GM18519 (cell line): ENCODE measurements around the gene ARNT2.

ENCODE experiments used
- ATAC-seq: cut with Tn5 transposase; IDR thresholded peaks from one replicate; pipeline ENCODE4 v1.9.1; 2021; ENCODE audit warnings: mild to moderate bottlenecking, moderate library complexity; ENCODE audit not compliant: unreplicated experiment, low FRiP score

ARNT2 gene

DNA sequence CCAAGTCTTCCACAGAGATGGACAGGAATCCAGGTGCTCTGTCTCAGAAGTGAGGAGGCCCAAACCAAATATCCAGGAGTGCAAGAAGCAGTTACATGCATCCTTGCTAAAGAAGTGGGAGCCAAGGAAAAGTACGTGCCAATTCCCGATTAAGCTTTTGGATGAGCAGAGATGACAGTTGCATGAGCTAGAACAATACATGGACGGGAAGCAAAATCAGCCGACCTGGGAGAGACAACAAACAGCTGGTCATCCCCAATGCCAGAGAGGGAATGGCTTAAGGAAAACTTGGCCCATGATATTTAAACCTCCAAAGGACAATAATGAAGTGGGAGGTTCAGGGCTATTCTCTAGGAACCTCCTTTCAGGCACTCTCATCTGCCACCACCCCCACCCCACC is 204.9 kb downstream of the ARNT2 start:
- no peak for ATAC-seq

DNA sequence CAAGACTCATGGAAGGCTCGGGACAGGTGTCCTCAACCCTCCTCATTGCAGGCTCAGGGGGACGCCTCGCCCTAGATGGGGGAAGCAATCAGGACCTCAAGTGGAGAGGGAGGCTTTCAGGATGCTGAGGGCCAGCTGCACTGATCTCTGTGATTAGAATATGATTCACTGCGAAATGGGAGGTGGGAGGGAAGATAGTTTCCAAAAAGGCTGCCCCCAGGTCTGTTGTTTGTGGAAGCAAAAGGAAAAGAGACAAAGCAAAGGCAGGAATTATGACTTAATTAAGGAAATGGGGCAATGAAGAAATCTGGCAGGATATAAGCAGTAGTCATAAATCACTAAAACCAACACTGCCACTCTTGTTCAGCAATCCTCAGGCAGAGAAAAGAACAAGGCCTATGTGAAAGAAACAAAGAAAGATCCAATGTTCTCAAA is 205.3 kb downstream of the ARNT2 start:
- no peak for ATAC-seq

DNA sequence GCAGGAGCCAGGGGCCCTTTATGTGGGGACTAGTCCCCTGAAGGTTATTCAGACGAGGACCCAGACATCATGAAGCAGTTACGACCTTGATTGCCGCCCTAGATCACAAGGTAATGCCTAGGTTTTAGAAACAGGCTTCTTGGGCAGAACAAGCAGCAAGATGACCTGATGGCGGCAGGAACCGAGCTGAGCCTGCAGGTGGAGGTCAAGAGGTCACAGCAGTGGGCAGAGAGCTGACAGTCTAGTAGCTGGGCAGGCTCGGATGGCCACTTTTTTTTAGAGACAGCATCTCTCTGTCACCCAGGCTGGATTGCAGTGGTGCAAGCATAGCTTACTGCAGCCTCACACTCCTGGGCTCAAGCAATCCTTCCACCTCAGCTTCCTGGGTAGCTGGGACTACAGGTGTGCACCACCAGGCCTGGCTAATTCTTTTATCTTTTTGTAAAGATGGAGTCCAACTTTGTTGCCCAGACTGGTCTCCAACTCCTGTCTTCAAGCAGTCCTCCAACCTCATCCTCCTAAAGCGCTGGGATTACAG is 207.4 kb downstream of the ARNT2 start:
- ATAC-seq, result no peak

- no peak for ATAC-seq
These were observed 208.1 kb downstream of the ARNT2 start for GRCh38 chr15:80612118-80612823.

DNA sequence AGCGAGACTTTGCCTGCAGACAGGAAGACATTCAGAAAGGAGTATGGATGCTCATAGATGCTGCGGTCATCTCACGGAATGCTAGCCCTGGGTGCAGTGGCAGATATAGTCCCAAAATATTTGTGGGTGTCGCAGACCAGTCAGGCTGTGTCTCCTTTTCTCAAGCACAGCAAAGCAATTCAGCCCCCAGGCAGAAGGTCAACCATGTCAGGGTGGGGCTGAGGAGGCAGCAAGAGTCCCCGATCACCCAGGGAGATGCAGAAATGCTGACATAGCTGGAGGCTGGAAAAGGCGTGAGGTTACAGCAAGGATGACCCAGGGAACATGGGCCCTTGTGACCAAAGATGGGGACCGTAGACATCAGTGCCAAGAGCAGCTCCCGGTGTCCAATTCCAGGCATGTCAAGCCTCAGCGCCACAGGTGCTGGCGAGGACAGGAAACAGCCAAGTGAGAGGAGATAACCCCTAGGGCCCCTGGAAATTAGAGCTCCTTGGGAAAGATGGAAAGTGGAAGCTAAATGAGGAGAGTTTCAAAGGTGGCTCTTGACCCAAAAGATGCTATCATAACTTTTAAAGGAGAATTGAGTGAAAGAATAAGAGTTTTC is 209.7 kb downstream of the ARNT2 start:
- ATAC-seq, result no peak

DNA sequence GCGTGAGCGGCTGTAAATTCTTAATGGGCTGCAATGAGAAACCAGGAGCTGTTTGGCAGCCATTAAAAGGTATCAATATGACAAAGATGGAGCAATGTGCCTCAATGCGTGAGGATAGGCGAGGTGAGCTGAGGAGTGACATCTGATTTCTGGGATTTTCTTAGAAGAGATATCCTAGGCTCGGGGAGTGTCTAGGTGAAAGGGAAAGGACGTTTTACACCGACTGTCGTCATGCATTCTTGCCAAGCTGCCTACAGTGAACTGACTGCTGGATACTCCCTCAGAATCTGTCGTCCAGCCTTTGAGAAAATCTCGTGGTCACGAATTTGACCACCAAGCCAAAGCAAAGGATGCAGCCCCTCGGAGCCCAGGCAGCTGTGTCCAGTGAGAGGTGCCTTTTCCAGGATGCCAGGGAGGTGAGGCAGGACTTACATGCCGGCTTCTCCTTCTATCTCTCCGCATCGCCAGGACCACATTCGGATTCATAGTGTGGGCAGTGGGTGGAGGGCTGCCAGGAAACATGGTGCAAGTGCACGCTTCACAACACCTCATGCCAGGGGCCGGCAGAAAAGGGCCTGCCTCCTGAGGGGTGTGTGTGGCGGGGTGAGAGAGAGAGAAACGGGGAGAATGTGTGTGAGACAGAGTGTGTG is 210.7 kb downstream of the ARNT2 start:
- ATAC-seq, result no peak

DNA sequence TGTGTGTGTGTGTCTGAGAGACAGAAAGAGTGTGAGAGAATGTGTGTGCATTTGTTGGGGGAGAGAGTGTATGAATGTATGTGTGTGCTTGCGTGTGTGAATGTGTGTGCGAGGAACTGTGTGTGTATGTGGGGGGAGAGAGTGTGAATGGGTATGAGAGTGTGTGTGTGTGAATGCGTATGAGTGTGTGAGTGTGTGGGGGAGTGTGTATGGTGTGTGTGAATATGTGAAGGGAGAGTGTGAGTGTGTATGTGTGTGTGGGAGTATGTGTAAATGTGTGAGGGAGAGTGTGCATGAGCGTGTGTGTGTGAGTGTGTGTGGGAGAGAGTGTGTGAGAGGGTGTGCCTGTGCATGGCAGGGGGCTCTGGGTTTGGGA is 211.2 kb downstream of the ARNT2 start:
- ATAC-seq, result no peak

- ATAC-seq, result no peak
These were observed 211.7 kb downstream of the ARNT2 start for GRCh38 chr15:80615783-80616391.

- no peak for ATAC-seq
These were observed 214.7 kb downstream of the ARNT2 start for GRCh38 chr15:80618685-80619400.

DNA sequence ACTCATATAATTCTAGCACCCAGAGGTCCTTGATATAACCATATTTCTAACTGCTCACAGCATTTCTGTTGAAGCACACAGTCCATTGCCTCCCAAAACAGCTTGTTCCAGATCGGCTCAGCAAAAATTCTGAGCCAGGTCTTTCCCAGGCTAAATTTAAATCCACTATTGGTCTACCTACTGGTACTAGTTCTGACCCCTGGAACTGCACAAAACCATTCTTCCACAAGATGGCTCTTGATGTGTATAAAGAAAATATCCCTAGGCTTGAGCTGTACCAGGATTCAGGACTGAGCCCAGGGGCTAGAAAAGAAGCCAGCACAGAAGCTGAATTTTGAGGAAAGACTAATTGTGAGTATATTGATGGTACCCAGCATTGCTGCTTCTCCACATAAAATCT is 215.5 kb downstream of the ARNT2 start:
- ATAC-seq, result no peak

- no peak for ATAC-seq
These were observed 216.0 kb downstream of the ARNT2 start for GRCh38 chr15:80620141-80620540.

DNA sequence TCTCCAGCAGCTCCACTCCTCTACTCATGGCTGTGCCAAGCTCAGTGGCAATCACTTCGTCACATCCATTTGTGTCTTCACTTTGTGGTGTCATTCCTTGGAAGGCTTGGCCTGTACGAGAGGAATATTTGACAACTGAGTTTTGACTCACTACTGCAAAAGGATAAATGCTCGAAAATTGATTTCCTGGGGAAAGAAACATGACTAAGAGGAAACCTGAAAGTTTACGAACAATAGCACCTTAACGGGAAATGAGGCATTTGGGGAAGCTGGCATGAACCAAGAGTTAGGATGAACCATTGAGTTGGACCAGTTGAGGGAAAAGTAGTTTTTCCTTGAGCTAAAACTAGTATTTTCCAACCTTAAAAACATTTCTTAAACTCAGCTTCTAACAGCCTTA is 216.7 kb downstream of the ARNT2 start:
- no peak for ATAC-seq

- ATAC-seq, result no peak
These were observed 222.5 kb downstream of the ARNT2 start for GRCh38 chr15:80626643-80627120.

DNA sequence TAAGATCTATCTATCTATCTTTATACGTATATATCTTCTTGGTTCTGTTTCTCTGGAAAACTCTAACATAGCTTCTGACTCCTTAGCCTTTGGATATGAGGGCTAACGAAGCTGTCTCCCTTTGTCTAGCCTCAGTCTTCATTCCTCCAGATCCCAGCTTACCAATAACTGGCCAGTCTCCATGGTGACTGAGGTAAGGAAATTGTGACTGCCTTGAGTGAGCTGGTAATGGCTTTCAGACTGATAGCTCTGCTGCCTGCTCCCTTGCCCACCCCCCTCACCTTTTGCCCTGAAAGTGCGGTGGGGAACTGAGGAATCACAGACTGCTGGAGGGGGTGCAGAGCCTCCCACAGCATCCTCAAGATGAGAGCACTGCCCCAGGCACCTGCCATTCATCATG is 225.2 kb downstream of the ARNT2 start:
- no peak for ATAC-seq

GRCh38 chr15:80630981-80631380 is 226.8 kb downstream of the ARNT2 start:
- no peak for ATAC-seq

- ATAC-seq, result no peak
These were observed 229.0 kb downstream of the ARNT2 start for GRCh38 chr15:80633221-80633620.

- no peak for ATAC-seq
These were observed 231.8 kb downstream of the ARNT2 start for GRCh38 chr15:80635953-80636352.

DNA sequence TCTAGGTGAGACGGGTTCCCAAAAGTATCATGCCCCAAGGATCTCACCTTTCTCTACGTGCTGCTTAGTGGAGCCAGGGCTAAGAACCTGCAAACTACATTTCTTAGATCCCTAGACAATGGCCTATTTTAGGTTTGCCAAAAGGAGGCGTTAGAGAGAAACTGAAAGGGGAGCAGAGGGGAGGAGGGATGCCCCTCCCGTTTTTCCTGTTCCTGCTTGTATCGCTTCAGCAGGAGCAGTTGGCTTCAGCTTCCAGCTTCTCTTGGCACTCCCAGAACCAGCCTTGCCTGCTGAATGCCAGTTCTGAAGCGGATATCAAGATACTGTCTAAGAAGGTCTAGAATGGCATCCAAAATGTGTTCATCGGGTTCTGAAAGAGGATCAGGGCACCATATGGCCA is 232.5 kb downstream of the ARNT2 start:
- no peak for ATAC-seq

GRCh38 chr15:80637747-80638146 is 233.6 kb downstream of the ARNT2 start:
- ATAC-seq, result no peak

GRCh38 chr15:80638553-80639167 is 234.5 kb downstream of the ARNT2 start:
- no peak for ATAC-seq
